T-cell (primary cell): ENCODE measurements around the gene MPV17. TPM values are rescaled to one million over a fixed set of nuclear protein-coding genes. Genes with fewer than 3 reads are reported as not detected.
A peak's percentile ranks its signal among the peaks of the same experiment; 100 is the strongest.
"Not testable (repeated sequence)": the region's sequence is repeated elsewhere in the genome, so short reads cannot be mapped to it uniquely, and the experiment has no call there.

Experiments
- ATAC-seq, 4 experiments: fragments of 200-7000 bp in 3 of 4; fragments of 150-1000 bp in 1 of 4; cut with Tn5 transposase; replicated peaks in 1 of 4; 1 replicate in 3 of 4; 2 replicates in 1 of 4; pipeline ENCODE4 v1.10.0; 2021; ENCODE audit warnings: moderate library complexity in 3 of 4, mild to moderate bottlenecking in 2 of 4, moderate number of reproducible peaks in 1 of 4
- CTCF ChIA-PET, 2 donors: fragments of 300-600 bp; sonication (Branson Sonifier 250); formaldehyde crosslinking; loops; one replicate each; lab custom pipeline; 2022; ENCODE audit warnings: antibody characterized with exemption in 2 of 2; lab: Charles Lee
- POLR2A ChIA-PET, 2 donors: fragments of 300-600 bp; sonication (Branson Sonifier 250); formaldehyde crosslinking; loops; one replicate each; lab custom pipeline; 2022; ENCODE audit warnings: antibody characterized with exemption in 2 of 2; lab: Charles Lee
- DNase-seq, 35 experiments: peaks; one replicate each; pipeline versions ENCODE4 v3.0.0 to v3.0.0-alpha.2; 2013 to 2023
- H3K27ac ChIP-seq: one replicate; pipeline ENCODE4 v1.5.1; 2013; ENCODE audit warnings: low read length
- H3K27me3 ChIP-seq, 2 experiments: replicated peaks in 1 of 2; 1 replicate in 1 of 2; 2 replicates in 1 of 2; pipeline versions ENCODE4 v1.6.1 to v1.7.0; 2013; ENCODE audit warnings: low read length in 1 of 2, mixed read lengths in 1 of 2; ENCODE audit not compliant: control insufficient read depth in 2 of 2, insufficient read depth in 2 of 2; ENCODE audit errors: extremely low read depth in 1 of 2
- H3K36me3 ChIP-seq, 2 donors: 1 replicate in 1 of 2; 2 replicates in 1 of 2; pipeline versions ENCODE4 v1.6.1 to v1.7.0; 2013; ENCODE audit warnings: low read length in 1 of 2; ENCODE audit not compliant: control insufficient read depth in 2 of 2, insufficient read depth in 1 of 2; ENCODE audit errors: extremely low read depth in 1 of 2
- H3K4me1 ChIP-seq, 2 experiments: 1 replicate in 1 of 2; 2 replicates in 1 of 2; pipeline versions ENCODE4 v1.6.1 to v1.7.0; 2013; ENCODE audit warnings: low read length in 2 of 2, mixed read lengths in 1 of 2; ENCODE audit not compliant: insufficient read depth in 2 of 2, control insufficient read depth in 1 of 2; ENCODE audit errors: extremely low read depth in 1 of 2
- H3K4me3 ChIP-seq, 2 donors: 1 replicate in 1 of 2; 2 replicates in 1 of 2; pipeline versions ENCODE4 v1.5.1 to v1.7.0; 2013; ENCODE audit warnings: mild to moderate bottlenecking in 2 of 2, low read length in 1 of 2, moderate library complexity in 1 of 2; ENCODE audit not compliant: control insufficient read depth in 1 of 2; ENCODE audit errors: extremely low read depth in 1 of 2
- H3K9me3 ChIP-seq: 2 replicates; pipeline ENCODE4 v1.7.0; 2013
- H3K27ac Mint-ChIP-seq, 2 donors: one replicate each; pipeline ENCODE4 v1.8.0; 2020 to 2021; ENCODE audit warnings: mild to moderate bottlenecking in 2 of 2, mixed read lengths in 2 of 2
- H3K27me3 Mint-ChIP-seq, 2 donors: one replicate each; pipeline ENCODE4 v1.8.0; 2021 to 2022; ENCODE audit warnings: mixed read lengths in 2 of 2
- H3K36me3 Mint-ChIP-seq: one replicate; pipeline ENCODE4 v1.8.0; 2021; ENCODE audit warnings: mixed read lengths
- H3K4me1 Mint-ChIP-seq, 3 donors: one replicate each; pipeline ENCODE4 v1.8.0; 2020 to 2022; ENCODE audit warnings: mixed read lengths in 3 of 3, mild to moderate bottlenecking in 1 of 3
- H3K4me3 Mint-ChIP-seq, 3 donors: one replicate each; pipeline ENCODE4 v1.8.0; 2020 to 2022; ENCODE audit warnings: mild to moderate bottlenecking in 3 of 3, mixed read lengths in 3 of 3, moderate library complexity in 3 of 3
- H3K9me3 Mint-ChIP-seq, 3 donors: one replicate each; pipeline ENCODE4 v1.8.0; 2020 to 2022; ENCODE audit warnings: mixed read lengths in 3 of 3
- whole genome bisulfite sequencing: methylation state at CpG from one replicate; pipeline ENCODE4 v1.1.5; 2013; ENCODE audit warnings: missing lambda C conversion rate; ENCODE audit not compliant: insufficient coverage; 5-methylcytosine and 5-hydroxymethylcytosine counted together
- total RNA-seq, 35 experiments: library from RNA in 6 of 35; stranded (reverse) in 6 of 35; fragments of 120-200 nt in 1 of 35; gene quantifications; one replicate each; pipeline versions ENCODE4 v1.2.1 to v1.2.4 and lab custom pipeline; 2013 to 2026

The MPV17 gene
- total RNA-seq, 5 donors from 2014 or later (not counting 1 experiment from before 2014, with no cell fraction given), result 64.5 to 99.1 (median 93.6) TPM

DNA sequence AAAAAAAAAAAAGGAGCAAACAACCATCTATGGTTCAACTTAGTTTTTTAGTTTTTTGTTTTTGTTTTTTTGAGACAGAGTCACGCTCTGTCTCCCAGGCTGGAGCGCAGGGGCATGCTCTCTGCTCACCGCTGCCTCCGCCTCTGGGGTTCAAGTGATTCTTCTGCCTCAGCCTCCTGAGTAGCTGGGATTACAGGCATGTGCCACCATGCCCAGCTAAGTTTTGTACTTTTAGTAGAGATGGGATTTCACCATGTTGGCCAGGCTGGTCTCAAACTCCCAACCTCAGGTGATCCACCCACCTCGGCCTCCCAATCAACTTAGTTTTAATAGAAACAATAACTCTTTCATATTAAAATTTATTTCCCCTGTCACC, 30.5 kb upstream of the MPV17 start:
- ATAC-seq, H3K27me3 ChIP-seq, DNase-seq, H3K9me3 Mint-ChIP-seq, H3K9me3 ChIP-seq, H3K4me3 ChIP-seq, H3K27ac ChIP-seq, H3K36me3 Mint-ChIP-seq, H3K36me3 ChIP-seq, H3K27ac Mint-ChIP-seq, H3K27me3 Mint-ChIP-seq: not testable (repeated sequence)
- CTCF ChIA-PET, result interaction anchor here in 1 of 2 donors (0.7 kb wide), 1 partner anchor 12 kb away, joined by 4 read pairs; no protein-coding TSS in a partner anchor
- H3K4me1 ChIP-seq, result peaks cover 9 to 51% of the 10 kb centered on the region in 2 experiments
- peak overlapping the region in 1 of 3 donors; percentile 56 for H3K4me3 Mint-ChIP-seq
- H3K4me1 Mint-ChIP-seq, result peaks cover 68 to 73% (median 68%) of the 10 kb centered on the region in 3 donors
- WGBS, result 100% methylated on average over 1 of the region's 5 CpGs
- POLR2A ChIA-PET, result interaction anchor here (0.6 to 0.7 kb wide), 3 partner anchors 19 to 1448 kb away, joined by 4 to 5 read pairs (median 4); no protein-coding TSS in a partner anchor

DNA sequence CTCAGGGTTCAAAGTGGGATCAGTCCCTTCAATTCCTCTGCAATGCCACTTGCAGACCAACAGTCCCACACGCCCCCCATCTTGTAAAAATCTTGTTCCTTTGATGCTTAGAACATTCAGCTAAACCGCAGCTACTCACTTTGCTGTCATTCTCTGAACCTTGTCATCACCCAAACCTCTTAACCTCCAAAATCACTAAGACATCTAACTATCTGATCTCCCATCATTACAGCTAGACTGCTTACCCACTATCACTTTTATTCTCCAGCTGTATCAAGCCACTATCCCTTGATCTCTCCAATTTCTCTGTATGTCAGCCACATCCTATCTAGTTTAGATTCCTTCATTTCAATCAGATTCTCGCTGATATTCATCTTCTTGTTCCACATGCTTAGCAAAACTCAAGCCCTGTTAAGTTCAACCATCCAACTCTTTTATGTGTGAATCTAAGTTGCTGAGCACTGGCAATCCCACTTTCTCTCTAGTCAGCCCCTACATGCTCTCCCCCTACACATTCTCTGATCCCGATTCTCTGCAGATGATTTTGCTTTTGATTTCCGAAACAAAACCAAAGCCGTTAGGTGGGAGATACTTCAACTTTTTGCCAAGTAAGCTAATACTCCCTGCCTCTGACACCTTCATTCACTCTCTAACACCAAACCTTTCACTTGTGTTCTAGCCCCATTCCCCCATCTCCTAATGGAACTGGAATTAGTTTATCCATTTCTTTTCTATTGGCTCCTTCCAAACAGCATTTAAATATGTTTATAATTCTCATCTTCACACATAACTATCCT, 29.1 kb upstream of the MPV17 start:
- Mint-ChIP-seq H3K27ac (peak overlapping the region; percentile 65 to 71), H3K4me3 (peak overlapping the region in 2 of 3 donors; percentile 5 to 29), H3K27me3 (no peaks in the 10 kb centered on the region), H3K4me1 (peaks cover 66 to 73% (median 70%) of the 10 kb centered on the region in 3 donors), H3K9me3 (no peaks in the 10 kb centered on the region), H3K36me3 (peaks cover 10% of the 10 kb centered on the region)
- DNase-seq (peak in 3 of 35 experiments; percentile 2 to 37 (median 17)), ATAC-seq (peak in 1 of 4 experiments; percentile 22)
- ChIA-PET CTCF (interaction anchor here in 1 of 2 donors (0.7 to 0.8 kb wide), 2 partner anchors 9 to 12 kb away, joined by 4 to 5 read pairs; no protein-coding TSS in a partner anchor), POLR2A (interaction anchor here in 1 of 2 donors (1.0 kb wide), 1 partner anchor 18 kb away, joined by 3 read pairs; the partner anchor contains the start of genes EIF2B4 and SNX17)
- H3K27me3 ChIP-seq, result no peaks in the 10 kb centered on the region
- no peaks in the 10 kb centered on the region for H3K36me3 ChIP-seq
- no peak overlapping the region for H3K4me3 ChIP-seq
- H3K4me1 ChIP-seq, result peaks cover 7 to 40% of the 10 kb centered on the region in 2 experiments
- H3K9me3 ChIP-seq, result no peaks in the 10 kb centered on the region
- no peak overlapping the region for H3K27ac ChIP-seq
- 36% methylated on average over 4 of the region's 6 CpGs for WGBS

- H3K9me3 Mint-ChIP-seq, result no peaks in the 10 kb centered on the region
- WGBS, result 89% methylated on average over 5 of the region's 7 CpGs
- ChIA-PET POLR2A (no interaction called here), CTCF (interaction anchor here in 1 of 2 donors (0.6 kb wide), 1 partner anchor 64 kb away, joined by 3 read pairs; no protein-coding TSS in a partner anchor)
- Histone ChIP-seq H3K27me3 (no peaks in the 10 kb centered on the region), H3K9me3 (no peaks in the 10 kb centered on the region), H3K27ac (no peak overlapping the region), H3K4me1 (peaks cover 2 to 27% of the 10 kb centered on the region in 2 experiments), H3K4me3 (no peak overlapping the region), H3K36me3 (no peaks in the 10 kb centered on the region)
- H3K4me1 Mint-ChIP-seq, result peaks cover 59 to 62% (median 60%) of the 10 kb centered on the region in 3 donors
- H3K4me3 Mint-ChIP-seq, result no peak overlapping the region
- DNase-seq (no peak), ATAC-seq (no peak)
- H3K27ac Mint-ChIP-seq, result no peak overlapping the region
- peaks cover 10% of the 10 kb centered on the region for H3K36me3 Mint-ChIP-seq
- H3K27me3 Mint-ChIP-seq, result no peaks in the 10 kb centered on the region
Measured at GRCh38 chr2:27350106-27350693, 27.3 kb upstream of the MPV17 start.

DNA sequence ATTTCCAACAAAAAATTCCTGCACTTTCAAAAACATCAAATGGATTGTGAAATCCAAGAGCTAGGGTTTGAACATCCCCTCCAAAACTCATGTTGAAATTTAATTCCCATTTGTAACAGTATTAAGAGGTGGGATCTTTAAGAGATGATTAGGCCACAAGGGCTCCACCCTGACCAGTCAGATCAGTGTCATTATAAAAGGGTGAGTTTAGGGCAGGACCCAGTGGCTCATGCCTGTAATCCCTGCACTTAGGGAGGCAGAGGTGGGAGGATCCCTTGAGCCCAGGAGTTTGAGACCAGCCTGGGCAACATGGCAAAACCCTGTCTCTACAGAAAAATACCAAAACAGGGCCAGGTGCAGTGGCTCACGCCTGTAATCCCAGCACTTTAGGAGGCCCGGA, 24.7 kb upstream of the MPV17 start:
- Histone ChIP-seq H3K27me3 (no peaks in the 10 kb centered on the region), H3K4me3 (no peak overlapping the region), H3K9me3 (no peaks in the 10 kb centered on the region), H3K27ac (no peak overlapping the region), H3K36me3 (peaks cover 7 to 9% of the 10 kb centered on the region in 2 donors), H3K4me1 (peaks cover 2 to 7% of the 10 kb centered on the region in 2 experiments)
- Mint-ChIP-seq H3K27ac (no peak overlapping the region), H3K27me3 (no peaks in the 10 kb centered on the region), H3K4me1 (peaks cover 44 to 45% (median 45%) of the 10 kb centered on the region in 3 donors), H3K36me3 (peaks cover 16% of the 10 kb centered on the region), H3K4me3 (no peak overlapping the region), H3K9me3 (no peaks in the 10 kb centered on the region)
- POLR2A ChIA-PET, result no interaction called here
- no peak for ATAC-seq
- WGBS, result 100% methylated on average over 2 of the region's 2 CpGs
- DNase-seq, result no peak
- CTCF ChIA-PET, result interaction anchor here in 1 of 2 donors (1.2 kb wide), 1 partner anchor 44 kb away, joined by 4 read pairs; no protein-coding TSS in a partner anchor

DNA sequence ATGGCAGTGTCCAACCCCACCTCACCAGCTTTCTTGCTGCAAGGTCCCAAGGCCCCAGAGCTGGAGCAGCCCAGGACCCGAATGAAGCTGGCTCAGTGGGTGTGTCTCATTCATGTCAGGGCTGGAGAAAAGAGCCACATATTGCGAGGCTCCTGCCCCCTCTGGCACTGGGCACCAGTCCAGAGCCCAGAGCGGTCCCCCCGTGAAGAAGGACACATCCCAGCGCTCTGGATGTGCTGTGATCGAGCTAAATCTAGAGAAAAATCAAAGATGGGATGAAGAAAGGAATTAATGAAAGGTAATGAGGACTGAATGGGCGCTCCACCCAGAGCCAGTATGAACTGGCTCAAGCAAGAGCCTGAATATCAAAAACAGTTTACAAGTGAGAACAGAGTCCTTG, 13.3 kb upstream of the MPV17 start:
- no peaks in the 10 kb centered on the region for H3K9me3 Mint-ChIP-seq
- Histone ChIP-seq H3K4me1 (no peaks in the 10 kb centered on the region), H3K9me3 (no peaks in the 10 kb centered on the region), H3K4me3 (no peak overlapping the region), H3K27ac (no peak overlapping the region), H3K36me3 (peaks cover 17 to 67% of the 10 kb centered on the region in 2 donors), H3K27me3 (no peaks in the 10 kb centered on the region)
- H3K4me1 Mint-ChIP-seq, result no peaks in the 10 kb centered on the region
- peaks cover 35% of the 10 kb centered on the region for H3K36me3 Mint-ChIP-seq
- no peak overlapping the region for H3K27ac Mint-ChIP-seq
- WGBS, result 98% methylated on average over 6 of the region's 7 CpGs
- ATAC-seq, result no peak
- ChIA-PET POLR2A (no interaction called here), CTCF (no interaction called here)
- H3K27me3 Mint-ChIP-seq, result no peaks in the 10 kb centered on the region
- DNase-seq, result no peak
- no peak overlapping the region for H3K4me3 Mint-ChIP-seq

GRCh38 chr2:27335311-27335710, 12.4 kb upstream of the MPV17 start:
- Mint-ChIP-seq H3K36me3 (peaks cover 36% of the 10 kb centered on the region), H3K4me1 (no peaks in the 10 kb centered on the region), H3K4me3 (no peak overlapping the region), H3K27ac (no peak overlapping the region), H3K9me3 (no peaks in the 10 kb centered on the region), H3K27me3 (no peaks in the 10 kb centered on the region)
- H3K4me1 ChIP-seq, result no peaks in the 10 kb centered on the region
- CTCF ChIA-PET, result no interaction called here
- H3K27me3 ChIP-seq, result no peaks in the 10 kb centered on the region
- no CpG with 5 or more reads among the region's 3 CpGs for WGBS
- DNase-seq, result no peak
- H3K27ac ChIP-seq, result no peak overlapping the region
- no peak overlapping the region for H3K4me3 ChIP-seq
- no peak for ATAC-seq
- no peaks in the 10 kb centered on the region for H3K9me3 ChIP-seq
- POLR2A ChIA-PET, result no interaction called here
- peaks cover 17 to 66% of the 10 kb centered on the region in 2 donors for H3K36me3 ChIP-seq
